Body of pancreas (tissue), 4 donors: Measurements from ENCODE around the gene CSN3.

Source experiments
- CTCF ChIP-seq, 7 experiments: fragments of 450-650 bp in 4 of 7; fragments of 200-600 bp in 3 of 7; sonication (generic) in 3 of 7; IDR thresholded peaks; one replicate each; pipeline ENCODE4 v1.5.1; 2016 to 2019; ENCODE audit warnings: antibody characterized with exemption in 7 of 7
- POLR2A ChIP-seq, 3 donors: fragments of 450-650 bp; IDR thresholded peaks; one replicate each; pipeline ENCODE4 v1.6.1; 2016; ENCODE audit warnings: antibody characterized with exemption in 3 of 3, mild to moderate bottlenecking in 2 of 3

- TF ChIP-seq CTCF (IDR thresholded peaks at IDR 0.05) = no peak
- TF ChIP-seq POLR2A (IDR thresholded peaks at IDR 0.05) = no peak
Measured at GRCh38 chr4:70298051-70298450, 55.7 kb downstream of the CSN3 start.
